Endothelial cell of hepatic sinusoid (primary cell): ENCODE measurements around the gene ADAMTS19.
"Not testable (repeated sequence)": the region's sequence is repeated elsewhere in the genome, so short reads cannot be mapped to it uniquely, and the experiment has no call there.

Source experiments
- in situ Hi-C: cut with HindIII; loops from 2 replicates; pipeline ENCODE4 v1.10.0; 2017; ENCODE audit warnings: low sequenced_read_pairs

The ADAMTS19 gene

GRCh38 chr5:129584496-129584895 lies 124.4 kb downstream of the ADAMTS19 start:
- in situ Hi-C loops: not testable (repeated sequence)

GRCh38 chr5:129591508-129592160 lies 131.5 kb downstream of the ADAMTS19 start:
- in situ Hi-C loops: no loop called here

GRCh38 chr5:129593525-129593924 lies 133.4 kb downstream of the ADAMTS19 start:
- in situ Hi-C loops: no loop called here

- in situ Hi-C loops: no loop called here
Measured at GRCh38 chr5:129601576-129601975, 141.5 kb downstream of the ADAMTS19 start.

GRCh38 chr5:129608350-129608749 lies 148.3 kb downstream of the ADAMTS19 start:
- in situ Hi-C loops: no loop called here

- in situ Hi-C loops: no loop called here
Measured at GRCh38 chr5:129609710-129610109, 149.6 kb downstream of the ADAMTS19 start.

GRCh38 chr5:129616517-129616916 lies 156.4 kb downstream of the ADAMTS19 start:
- in situ Hi-C loops: no loop called here

GRCh38 chr5:129617206-129617605 lies 157.1 kb downstream of the ADAMTS19 start:
- in situ Hi-C loops: no loop called here

GRCh38 chr5:129619782-129620181 lies 159.7 kb downstream of the ADAMTS19 start:
- in situ Hi-C loops: no loop called here

GRCh38 chr5:129622531-129622930 lies 162.4 kb downstream of the ADAMTS19 start:
- in situ Hi-C loops: no loop called here

- in situ Hi-C loops: no loop called here
Measured at GRCh38 chr5:129629575-129629974, 169.5 kb downstream of the ADAMTS19 start.

- in situ Hi-C loops: no loop called here
Measured at GRCh38 chr5:129630101-129630500, 170.0 kb downstream of the ADAMTS19 start.

- in situ Hi-C loops: no loop called here
Measured at GRCh38 chr5:129631961-129632360, 171.9 kb downstream of the ADAMTS19 start.

GRCh38 chr5:129637501-129637900 lies 177.4 kb downstream of the ADAMTS19 start:
- in situ Hi-C loops: not testable (repeated sequence)

GRCh38 chr5:129639331-129639730 lies 179.2 kb downstream of the ADAMTS19 start:
- in situ Hi-C loops: no loop called here

GRCh38 chr5:129652349-129653056 lies 192.4 kb downstream of the ADAMTS19 start:
- in situ Hi-C loops: loop anchor here (5.0 kb wide), 1 partner anchor 105 kb away; no protein-coding TSS in a partner anchor

GRCh38 chr5:129653057-129653375 lies 192.9 kb downstream of the ADAMTS19 start:
- in situ Hi-C loops: loop anchor here (5.0 kb wide), 1 partner anchor 104 kb away; no protein-coding TSS in a partner anchor

- in situ Hi-C loops: loop anchor here (5.0 kb wide), 1 partner anchor 104 kb away; no protein-coding TSS in a partner anchor
Measured at GRCh38 chr5:129653442-129653841, 193.3 kb downstream of the ADAMTS19 start.

GRCh38 chr5:129656952-129657351 lies 196.9 kb downstream of the ADAMTS19 start:
- in situ Hi-C loops: no loop called here

GRCh38 chr5:129658801-129659200 lies 198.7 kb downstream of the ADAMTS19 start:
- in situ Hi-C loops: no loop called here

GRCh38 chr5:129661366-129662035 lies 201.4 kb downstream of the ADAMTS19 start:
- in situ Hi-C loops: no loop called here
